ENCODE results near the gene NFIA.

GRCh38 chr1:61207416-61207815 lies 125.1 kb downstream of the NFIA start:
- no peak for TF ChIP-seq EZH2 (IDR thresholded peaks at IDR 0.05; ENCODE audit: borderline replicate concordance, low read length)
- TF ChIP-seq, protein P1, sequence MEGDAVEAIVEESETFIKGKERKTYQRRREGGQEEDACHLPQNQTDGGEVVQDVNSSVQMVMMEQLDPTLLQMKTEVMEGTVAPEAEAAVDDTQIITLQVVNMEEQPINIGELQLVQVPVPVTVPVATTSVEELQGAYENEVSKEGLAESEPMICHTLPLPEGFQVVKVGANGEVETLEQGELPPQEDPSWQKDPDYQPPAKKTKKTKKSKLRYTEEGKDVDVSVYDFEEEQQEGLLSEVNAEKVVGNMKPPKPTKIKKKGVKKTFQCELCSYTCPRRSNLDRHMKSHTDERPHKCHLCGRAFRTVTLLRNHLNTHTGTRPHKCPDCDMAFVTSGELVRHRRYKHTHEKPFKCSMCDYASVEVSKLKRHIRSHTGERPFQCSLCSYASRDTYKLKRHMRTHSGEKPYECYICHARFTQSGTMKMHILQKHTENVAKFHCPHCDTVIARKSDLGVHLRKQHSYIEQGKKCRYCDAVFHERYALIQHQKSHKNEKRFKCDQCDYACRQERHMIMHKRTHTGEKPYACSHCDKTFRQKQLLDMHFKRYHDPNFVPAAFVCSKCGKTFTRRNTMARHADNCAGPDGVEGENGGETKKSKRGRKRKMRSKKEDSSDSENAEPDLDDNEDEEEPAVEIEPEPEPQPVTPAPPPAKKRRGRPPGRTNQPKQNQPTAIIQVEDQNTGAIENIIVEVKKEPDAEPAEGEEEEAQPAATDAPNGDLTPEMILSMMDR (conservative IDR thresholded peaks at IDR 0.05 in 1 of 2, IDR thresholded peaks at IDR 0.05 in 1 of 2; ENCODE audit: extremely low read depth in 1 of 2, insufficient read depth in 1 of 2, low read depth in 1 of 2, low read length in 2 of 2): no peak
